Transverse colon (tissue), 4 donors: Measurements from ENCODE around the gene GTF3C4. TPM values are rescaled to one million over a fixed set of nuclear protein-coding genes. Genes with fewer than 3 reads are reported as not detected.

Source experiments
- DNase-seq: peaks from one replicate; pipeline ENCODE4 v3.0.0-alpha.2; 2019
- H3K27ac ChIP-seq, 4 donors: fragments of 200-600 bp; sonication (generic); 2 replicates each; pipeline ENCODE4 v1.5.1; 2016 to 2018; ENCODE audit warnings: inconsistent platforms in 4 of 4
- H3K27me3 ChIP-seq: fragments of 200-600 bp; sonication (generic); 2 replicates; pipeline ENCODE4 v1.5.1; 2017; ENCODE audit warnings: inconsistent platforms
- H3K36me3 ChIP-seq, 4 donors: fragments of 200-600 bp; sonication (generic); 2 replicates each; pipeline ENCODE4 v1.5.1; 2017 to 2019; ENCODE audit warnings: inconsistent platforms in 4 of 4
- H3K4me1 ChIP-seq, 4 donors: fragments of 200-600 bp; sonication (generic); 2 replicates each; pipeline ENCODE4 v1.5.1; 2017 to 2020; ENCODE audit warnings: inconsistent platforms in 4 of 4
- H3K4me3 ChIP-seq, 4 donors: fragments of 200-600 bp; sonication (generic); 1 replicate in 1 of 4; 2 replicates in 3 of 4; pipeline versions ENCODE4 v1.5.1 to v1.6.1; 2017 to 2019; ENCODE audit warnings: inconsistent platforms in 4 of 4
- H3K9me3 ChIP-seq, 2 donors: fragments of 200-600 bp; sonication (generic); 2 replicates each; pipeline ENCODE4 v1.5.1; 2017 to 2019; ENCODE audit warnings: inconsistent platforms in 2 of 2
- EP300 ChIP-seq: sonication (generic); formaldehyde crosslinking; IDR thresholded peaks from one replicate; pipeline ENCODE4 v1.6.1; 2017; ENCODE audit warnings: antibody characterized with exemption, low read depth
- POLR2A ChIP-seq: fragments of 450-650 bp; IDR thresholded peaks from one replicate; pipeline ENCODE4 v1.6.1; 2016; ENCODE audit warnings: antibody characterized with exemption, mild to moderate bottlenecking, moderate library complexity
- POLR2AphosphoS5 ChIP-seq, 3 donors: sonication (generic); formaldehyde crosslinking; IDR thresholded peaks; one replicate each; pipeline ENCODE4 v1.6.1; 2016; ENCODE audit warnings: antibody characterized with exemption in 3 of 3
- WGBS, 2 donors: methylation state at CpG; one replicate each; pipeline ENCODE4 v1.1.5; 2018; ENCODE audit warnings: low coverage in 1 of 2; 5-methylcytosine and 5-hydroxymethylcytosine counted together
- in situ Hi-C, 4 donors: fragments of 200-750 bp; cut with MboI; loops; one replicate each; pipeline versions ENCODE4 v1.15.0 to v1.15.1; 2017; ENCODE audit warnings: low sequenced_read_pairs in 3 of 4, low pct_ligation_motif_present in 1 of 4, low pct_unique_long_range_greater_than_20kb in 1 of 4
- intact Hi-C: fragments of 100-400 bp; cut with DNase I; formaldehyde crosslinking; loops from one replicate; pipeline ENCODE4 v1.15.1; 2023; ENCODE audit warnings: low total_unique reads
- total RNA-seq, 4 donors: library from RNA; depleted of rRNA; stranded (reverse); fragments of >200 nt; gene quantifications; one replicate each; pipeline ENCODE4 v1.1.0, GENCODE V29; 2016
- TF ChIP-seq, protein P1 (sequence below), 5 experiments: fragments of 200-600 bp in 3 of 5; fragments of 450-650 bp in 2 of 5; sonication (generic) in 3 of 5; IDR thresholded peaks; 1 replicate in 2 of 5; 2 replicates in 3 of 5; pipeline ENCODE4 v1.5.1; 2016 to 2017; ENCODE audit warnings: antibody characterized with exemption in 5 of 5, inconsistent platforms in 3 of 5, mild to moderate bottlenecking in 2 of 5, moderate library complexity in 1 of 5

Gene GTF3C4
- total RNA-seq, 4 donors from 2014 or later: 4.0 to 12.3 (median 8.8) TPM

DNA sequence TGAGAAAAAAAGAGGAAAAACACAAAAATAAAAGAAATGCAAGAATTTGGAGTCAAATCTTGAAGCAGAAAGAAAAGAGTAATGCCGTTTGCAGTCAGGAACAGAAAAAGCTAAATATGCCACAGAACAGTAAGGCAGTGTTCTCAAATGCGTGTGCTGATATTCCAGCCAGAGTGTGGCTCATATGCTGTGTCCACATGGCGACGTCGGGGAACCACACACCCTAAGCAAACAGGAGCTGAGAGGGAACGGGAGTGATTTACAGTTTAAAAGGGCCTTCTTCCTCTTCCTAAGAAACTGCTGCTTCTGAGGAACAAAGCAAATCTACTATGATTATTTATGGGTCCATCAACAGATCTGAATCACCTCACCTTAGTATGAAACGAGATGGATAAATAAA lies 43.2 kb upstream of the GTF3C4 start:
- Histone ChIP-seq H3K9me3 (no peaks in the 10 kb centered on the region), H3K27me3 (no peaks in the 10 kb centered on the region), H3K4me1 (peaks cover 0 to 12% (median 8%) of the 10 kb centered on the region in 4 donors), H3K4me3 (no peak overlapping the region), H3K27ac (peak overlapping the region in 1 of 4 donors; percentile 36), H3K36me3 (peaks cover 0 to 23% (median 6%) of the 10 kb centered on the region in 4 donors)
- 41 to 45% methylated on average over 4 to 7 of the region's 7 CpGs for WGBS, 2 donors
- in situ Hi-C loops (no loop called here), intact Hi-C loops (no loop called here)
- no peak for TF ChIP-seq EP300
- TF ChIP-seq, protein P1, sequence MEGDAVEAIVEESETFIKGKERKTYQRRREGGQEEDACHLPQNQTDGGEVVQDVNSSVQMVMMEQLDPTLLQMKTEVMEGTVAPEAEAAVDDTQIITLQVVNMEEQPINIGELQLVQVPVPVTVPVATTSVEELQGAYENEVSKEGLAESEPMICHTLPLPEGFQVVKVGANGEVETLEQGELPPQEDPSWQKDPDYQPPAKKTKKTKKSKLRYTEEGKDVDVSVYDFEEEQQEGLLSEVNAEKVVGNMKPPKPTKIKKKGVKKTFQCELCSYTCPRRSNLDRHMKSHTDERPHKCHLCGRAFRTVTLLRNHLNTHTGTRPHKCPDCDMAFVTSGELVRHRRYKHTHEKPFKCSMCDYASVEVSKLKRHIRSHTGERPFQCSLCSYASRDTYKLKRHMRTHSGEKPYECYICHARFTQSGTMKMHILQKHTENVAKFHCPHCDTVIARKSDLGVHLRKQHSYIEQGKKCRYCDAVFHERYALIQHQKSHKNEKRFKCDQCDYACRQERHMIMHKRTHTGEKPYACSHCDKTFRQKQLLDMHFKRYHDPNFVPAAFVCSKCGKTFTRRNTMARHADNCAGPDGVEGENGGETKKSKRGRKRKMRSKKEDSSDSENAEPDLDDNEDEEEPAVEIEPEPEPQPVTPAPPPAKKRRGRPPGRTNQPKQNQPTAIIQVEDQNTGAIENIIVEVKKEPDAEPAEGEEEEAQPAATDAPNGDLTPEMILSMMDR (IDR thresholded peaks at IDR 0.05): no peak
- TF ChIP-seq POLR2AphosphoS5 (IDR thresholded peaks at IDR 0.05): no peak
- TF ChIP-seq POLR2A: no peak
- DNase-seq: peak; percentile 40

DNA sequence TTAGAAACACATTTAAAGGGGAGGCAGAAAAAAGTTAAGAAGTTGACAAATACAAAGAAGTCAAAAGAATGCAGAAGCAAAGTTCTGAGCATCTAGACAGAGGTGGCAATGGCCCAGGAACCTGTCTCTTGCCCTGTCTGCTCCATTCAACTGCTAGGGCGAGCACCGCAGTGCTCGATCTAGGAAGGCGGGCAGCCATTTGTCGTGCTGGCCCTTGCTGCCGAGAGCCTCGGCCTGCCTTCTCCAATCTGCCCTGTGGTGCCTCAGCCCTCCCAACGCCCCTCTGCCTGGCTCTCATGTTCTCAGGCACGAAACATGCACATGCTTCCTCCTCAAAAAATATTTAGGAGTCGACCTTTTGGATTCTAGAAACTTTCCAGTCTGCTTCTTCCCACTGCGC lies 42.7 kb upstream of the GTF3C4 start:
- H3K36me3 ChIP-seq: peaks cover 0 to 23% (median 6%) of the 10 kb centered on the region in 4 donors
- peak overlapping the region in 1 of 4 donors; percentile 36 for H3K27ac ChIP-seq
- no peak for DNase-seq
- WGBS, 2 donors: 90 to 94% methylated on average over 5 to 11 of the region's 11 CpGs
- intact Hi-C loops: no loop called here
- no peaks in the 10 kb centered on the region for H3K9me3 ChIP-seq
- no peak overlapping the region for H3K4me3 ChIP-seq
- no peak for TF ChIP-seq EP300
- TF ChIP-seq, protein P1 (IDR thresholded peaks at IDR 0.05): no peak
- TF ChIP-seq POLR2AphosphoS5 (IDR thresholded peaks at IDR 0.05): no peak
- TF ChIP-seq POLR2A: no peak
- in situ Hi-C loops: no loop called here
- H3K27me3 ChIP-seq: no peaks in the 10 kb centered on the region
- peaks cover 0 to 13% (median 8%) of the 10 kb centered on the region in 4 donors for H3K4me1 ChIP-seq

DNA sequence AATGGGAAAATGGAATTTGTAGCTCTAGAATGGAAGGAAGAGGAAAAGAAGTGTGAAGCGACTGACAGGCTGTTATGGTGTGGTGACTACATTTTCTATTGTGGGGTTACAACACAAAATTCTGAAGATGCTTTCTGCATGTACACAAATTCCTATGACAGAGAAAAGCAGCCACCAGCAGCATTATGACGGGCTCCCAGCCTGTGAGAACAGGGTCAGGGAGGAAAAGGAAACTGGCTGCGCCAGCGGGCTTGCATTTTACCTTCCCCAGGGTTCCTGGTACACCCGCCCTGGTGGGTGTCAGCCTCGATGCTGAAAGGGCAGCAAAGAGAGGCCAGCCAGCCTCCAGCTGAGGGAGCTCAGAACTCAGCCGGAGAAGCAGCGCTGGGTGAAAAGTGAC lies 41.5 kb upstream of the GTF3C4 start:
- in situ Hi-C loops (no loop called here), intact Hi-C loops (no loop called here)
- Histone ChIP-seq H3K27me3 (no peaks in the 10 kb centered on the region), H3K27ac (no peak overlapping the region), H3K4me3 (no peak overlapping the region), H3K9me3 (no peaks in the 10 kb centered on the region), H3K4me1 (peaks cover 0 to 16% (median 8%) of the 10 kb centered on the region in 4 donors), H3K36me3 (peaks cover 0 to 23% (median 6%) of the 10 kb centered on the region in 4 donors)
- TF ChIP-seq, protein P1 (IDR thresholded peaks at IDR 0.05): no peak
- TF ChIP-seq EP300: no peak
- no peak for TF ChIP-seq POLR2AphosphoS5 (IDR thresholded peaks at IDR 0.05)
- no peak for TF ChIP-seq POLR2A
- DNase-seq: no peak
- 89 to 94% methylated on average over 4 to 8 of the region's 8 CpGs for WGBS, 2 donors

DNA sequence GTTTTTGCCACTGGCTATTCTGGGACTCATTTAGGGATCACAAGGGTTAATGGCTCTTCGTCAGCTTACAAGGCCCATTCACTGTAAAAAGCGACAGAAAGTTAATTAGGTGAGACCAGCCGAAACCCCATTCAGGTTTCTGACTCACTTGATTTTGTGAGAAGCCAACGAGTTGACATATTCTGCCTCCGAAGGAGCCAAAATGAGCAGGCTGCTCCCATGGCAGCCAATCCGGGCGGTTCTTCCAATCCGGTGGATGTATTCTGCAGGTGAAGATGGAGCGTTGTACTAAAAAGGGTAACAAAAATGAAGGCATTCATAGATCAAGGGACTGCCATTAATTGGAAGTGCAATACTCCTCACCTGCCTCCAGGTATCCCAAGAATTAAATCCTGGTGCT lies 40.1 kb upstream of the GTF3C4 start:
- H3K4me3 ChIP-seq: no peak overlapping the region
- no peak overlapping the region for H3K27ac ChIP-seq
- TF ChIP-seq POLR2A (no peak), EP300 (no peak), POLR2AphosphoS5 (IDR thresholded peaks at IDR 0.05) (no peak)
- 93% methylated on average over 4 to 9 of the region's 9 CpGs for WGBS, 2 donors
- no peaks in the 10 kb centered on the region for H3K9me3 ChIP-seq
- intact Hi-C loops: no loop called here
- H3K36me3 ChIP-seq: peaks cover 0 to 23% (median 6%) of the 10 kb centered on the region in 4 donors
- H3K4me1 ChIP-seq: peaks cover 0 to 20% (median 8%) of the 10 kb centered on the region in 4 donors
- DNase-seq: no peak
- in situ Hi-C loops: no loop called here
- H3K27me3 ChIP-seq: no peaks in the 10 kb centered on the region

DNA sequence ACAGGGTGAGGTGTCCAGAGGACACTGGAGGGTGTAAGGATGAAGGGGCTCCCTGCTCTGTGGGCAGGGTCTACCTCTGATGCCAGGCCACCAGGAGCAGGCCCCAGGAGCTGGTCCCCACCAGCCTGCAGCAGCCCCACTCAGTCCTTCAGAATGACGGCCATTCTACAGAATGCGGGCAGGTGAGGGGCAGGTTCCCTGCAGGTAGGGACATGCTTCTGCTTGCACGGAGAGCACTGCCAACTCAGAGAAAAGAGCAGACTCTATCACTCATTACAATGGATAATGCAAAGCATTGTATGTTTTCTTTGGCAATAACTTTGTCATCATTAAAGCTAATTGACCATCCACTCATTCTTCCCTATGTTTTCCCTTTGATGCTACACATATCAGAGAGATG lies 39.5 kb upstream of the GTF3C4 start:
- WGBS, 2 donors: 89% methylated on average over 3 of the region's 3 CpGs; no CpG with 5 or more reads in 1 of the 2 donors
- TF ChIP-seq, protein P1 (IDR thresholded peaks at IDR 0.05): no peak
- TF ChIP-seq EP300: no peak
- no peak for TF ChIP-seq POLR2A
- no peak for TF ChIP-seq POLR2AphosphoS5 (IDR thresholded peaks at IDR 0.05)
- H3K4me3 ChIP-seq: no peak overlapping the region
- H3K27me3 ChIP-seq: no peaks in the 10 kb centered on the region
- intact Hi-C loops (no loop called here), in situ Hi-C loops (no loop called here)
- H3K36me3 ChIP-seq: peaks cover 0 to 23% (median 4%) of the 10 kb centered on the region in 4 donors
- no peak for DNase-seq
- H3K9me3 ChIP-seq: no peaks in the 10 kb centered on the region
- peaks cover 0 to 20% (median 8%) of the 10 kb centered on the region in 4 donors for H3K4me1 ChIP-seq
- H3K27ac ChIP-seq: no peak overlapping the region
